Measurements from ENCODE around the gene CETN3. TPM values are rescaled to one million over a fixed set of nuclear protein-coding genes. Genes with fewer than 3 reads are reported as not detected.

The CETN3 gene
- total and polyA plus RNA-seq, 2 of the 8 experiments (the other 6 are each of a cell fraction or from before 2014, with no cell fraction given), result 4.8 to 43.8 TPM

DNA sequence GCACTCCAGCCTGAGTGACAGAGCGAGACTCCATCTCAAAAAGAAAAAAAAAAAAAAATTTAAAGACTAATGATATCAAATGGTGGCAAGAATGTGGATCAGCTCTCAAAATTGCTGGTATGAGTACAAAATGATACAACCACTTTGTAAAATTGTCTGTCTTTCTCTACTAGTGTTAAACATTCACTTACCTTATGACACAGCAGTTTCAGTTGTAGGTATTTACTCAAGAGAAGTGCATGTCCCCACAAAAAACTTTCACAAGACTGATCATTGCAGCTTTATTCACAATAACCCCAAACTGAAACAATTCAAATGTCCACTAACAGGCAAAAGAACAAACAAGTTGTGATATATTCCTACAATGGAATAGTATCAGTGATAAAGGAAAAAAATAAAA is 14.7 kb upstream of the CETN3 start:
- H3K27me3 ChIP-seq (replicated peaks in 1 of 4; ENCODE audit: control insufficient read depth in 3 of 4, extremely low read depth in 1 of 4, insufficient read depth in 3 of 4, low read length in 3 of 4), result no peaks in the 10 kb centered on the region
- no peak overlapping the region for H3K18ac ChIP-seq (ENCODE audit: extremely low read depth, low read length)
- H3K14ac ChIP-seq (ENCODE audit: insufficient read length), result no peak overlapping the region
- no peak overlapping the region for H3K9ac ChIP-seq (replicated peaks in 1 of 4; ENCODE audit: extremely low read depth in 1 of 4, low read depth in 3 of 4, low read length in 3 of 4)
- no peak overlapping the region for H2BK15ac ChIP-seq (ENCODE audit: low read length)
- ChIA-PET CTCF (ENCODE audit: partially characterized antibody) (interaction anchor here (1.3 kb wide), 1 partner anchor 14 kb away, joined by 6 read pairs; no protein-coding TSS in a partner anchor), POLR2A (ENCODE audit: partially characterized antibody) (no interaction called here)
- H3K4me3 ChIP-seq (ENCODE audit: extremely low read depth in 1 of 4, insufficient read depth in 2 of 4, low read depth in 3 of 4, low read length in 4 of 4), result no peak overlapping the region
- no peak overlapping the region for H2AK5ac ChIP-seq (ENCODE audit: low read depth, low read length)
- H3K4me1 ChIP-seq (replicated peaks in 1 of 4; ENCODE audit: control insufficient read depth in 3 of 4, insufficient read depth in 4 of 4, low read length in 3 of 4), result no peaks in the 10 kb centered on the region; a peak in 1 of 7 replicates
- H4K8ac ChIP-seq (ENCODE audit: extremely low read depth, insufficient read depth, low read length), result no peak overlapping the region
- no peak overlapping the region for H2BK120ac ChIP-seq (replicated peaks; ENCODE audit: low read depth, low read length)
- H3K27ac ChIP-seq (ENCODE audit: low read depth, low read length), result no peak overlapping the region
- H3K23ac ChIP-seq (ENCODE audit: insufficient read length), result no peak overlapping the region
- no peak overlapping the region for H2BK20ac ChIP-seq (ENCODE audit: low read length)
- H3K23me2 ChIP-seq (ENCODE audit: low read depth, low read length), result no peaks in the 10 kb centered on the region
- WGBS, 2 experiments (ENCODE audit: extremely low coverage in 1 of 2, insufficient coverage in 1 of 2, insufficient read length in 1 of 2, insufficient replicate concordance in 2 of 2, low coverage in 1 of 2, low lambda C conversion rate in 2 of 2, missing lambda C conversion rate in 1 of 2), result 75% methylated on average over 1 of the region's 1 CpG; no CpG with 5 or more reads in 1 of the 2 experiments
- H3K9me3 ChIP-seq (ENCODE audit: insufficient read depth in 2 of 2, low read depth in 1 of 2, low read length in 1 of 2), result no peaks in the 10 kb centered on the region
- no peak overlapping the region for H2BK5ac ChIP-seq (ENCODE audit: low read depth, low read length)
- no peak overlapping the region for H3K4ac ChIP-seq (replicated peaks; ENCODE audit: insufficient read length, low read depth, low read length)
- H3K79me2 ChIP-seq (ENCODE audit: control insufficient read depth in 1 of 2, insufficient read depth in 2 of 2, low read length in 2 of 2), result no peaks in the 10 kb centered on the region
- DNase-seq (ENCODE audit: low read depth in 1 of 2, low spot score in 2 of 2) (no peak), FAIRE-seq (no peak)
- H3K79me1 ChIP-seq (ENCODE audit: low read depth, low read length), result no peaks in the 10 kb centered on the region
- no peak overlapping the region for H3K56ac ChIP-seq (replicated peaks; ENCODE audit: insufficient read length, low read depth, low read length)
- no peak overlapping the region for H3K4me2 ChIP-seq (ENCODE audit: insufficient read depth in 1 of 2, low read depth in 2 of 2, low read length in 2 of 2)
- H2BK12ac ChIP-seq (ENCODE audit: low read depth, low read length), result no peak overlapping the region
- H3K36me3 ChIP-seq (ENCODE audit: control insufficient read depth in 2 of 4, insufficient read depth in 4 of 4, low read length in 3 of 4), result no peaks in the 10 kb centered on the region
- TF ChIP-seq BACH1 (IDR thresholded peaks at IDR 0.05; ENCODE audit: low read length) (no peak), KDM5A (IDR thresholded peaks at IDR 0.05; ENCODE audit: low read length) (no peak), GABPA (IDR thresholded peaks at IDR 0.05; ENCODE audit: borderline replicate concordance, insufficient read depth, low read length) (no peak), KDM4A (IDR thresholded peaks at IDR 0.05; ENCODE audit: low read depth, low read length, severe bottlenecking) (no peak)
- TF ChIP-seq, protein P1, sequence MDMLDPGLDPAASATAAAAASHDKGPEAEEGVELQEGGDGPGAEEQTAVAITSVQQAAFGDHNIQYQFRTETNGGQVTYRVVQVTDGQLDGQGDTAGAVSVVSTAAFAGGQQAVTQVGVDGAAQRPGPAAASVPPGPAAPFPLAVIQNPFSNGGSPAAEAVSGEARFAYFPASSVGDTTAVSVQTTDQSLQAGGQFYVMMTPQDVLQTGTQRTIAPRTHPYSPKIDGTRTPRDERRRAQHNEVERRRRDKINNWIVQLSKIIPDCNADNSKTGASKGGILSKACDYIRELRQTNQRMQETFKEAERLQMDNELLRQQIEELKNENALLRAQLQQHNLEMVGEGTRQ (IDR thresholded peaks at IDR 0.05; ENCODE audit: low read length), result no peak
- TF ChIP-seq, protein P2, sequence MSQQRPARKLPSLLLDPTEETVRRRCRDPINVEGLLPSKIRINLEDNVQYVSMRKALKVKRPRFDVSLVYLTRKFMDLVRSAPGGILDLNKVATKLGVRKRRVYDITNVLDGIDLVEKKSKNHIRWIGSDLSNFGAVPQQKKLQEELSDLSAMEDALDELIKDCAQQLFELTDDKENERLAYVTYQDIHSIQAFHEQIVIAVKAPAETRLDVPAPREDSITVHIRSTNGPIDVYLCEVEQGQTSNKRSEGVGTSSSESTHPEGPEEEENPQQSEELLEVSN (IDR thresholded peaks at IDR 0.05), result no peak
- TF ChIP-seq, protein P3, sequence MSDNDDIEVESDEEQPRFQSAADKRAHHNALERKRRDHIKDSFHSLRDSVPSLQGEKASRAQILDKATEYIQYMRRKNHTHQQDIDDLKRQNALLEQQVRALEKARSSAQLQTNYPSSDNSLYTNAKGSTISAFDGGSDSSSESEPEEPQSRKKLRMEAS (IDR thresholded peaks at IDR 0.05), result no peak
- no peak overlapping the region for H2AFZ ChIP-seq (ENCODE audit: low read length)
- H4K5ac ChIP-seq (ENCODE audit: insufficient read length, low read depth, low read length), result no peak overlapping the region
- H4K91ac ChIP-seq (replicated peaks; ENCODE audit: insufficient read length, low read length), result no peak overlapping the region
- H4K20me1 ChIP-seq (replicated peaks in 1 of 2; ENCODE audit: control insufficient read depth in 1 of 2, insufficient read depth in 2 of 2, low read length in 2 of 2), result no peaks in the 10 kb centered on the region

All from H1 (cell line).